Endothelial cell of umbilical vein (primary cell): ENCODE data around the gene ANKS1A. TPM values are rescaled to one million over a fixed set of nuclear protein-coding genes. Genes with fewer than 3 reads are reported as not detected.

Experiments used
- BruUV-seq: library from RNA; stranded (reverse); fragments of 400-500 nt; replicated peaks from 2 replicates; lab custom pipeline; 2021; lab: Mats Ljungman, UMichigan
- CTCF ChIA-PET: fragments of 300-600, 350-600 bp; sonication (Branson Sonifier 250); formaldehyde crosslinking; loops from one replicate; lab custom pipeline; 2021; ENCODE audit warnings: antibody characterized with exemption, inconsistent platforms; lab: Charles Lee
- POLR2A ChIA-PET: fragments of 300-600, 350-600 bp; sonication (Branson Sonifier 250); formaldehyde crosslinking; loops from one replicate; lab custom pipeline; 2021; ENCODE audit warnings: antibody characterized with exemption, inconsistent platforms; lab: Charles Lee
- DNase-seq: peaks from one replicate; pipeline ENCODE4 v3.0.0-alpha.2; 2011; ENCODE audit warnings: low read depth, low spot score
- FAIRE-seq: peaks from 2 replicates; lab custom pipeline; 2011; peaks lifted over from hg19 to GRCh38; lab: Jason Lieb, UNC
- H2AFZ ChIP-seq: 2 replicates; pipeline ENCODE4 v1.6.0; 2012; ENCODE audit warnings: low read depth, low read length, control low read depth, inconsistent platforms
- H3K27ac ChIP-seq: 2 replicates; pipeline ENCODE4 v1.5.1; 2011; ENCODE audit warnings: low read depth, mild to moderate bottlenecking, control low read depth, low read length, moderate library complexity; ENCODE audit not compliant: insufficient read depth
- H3K27me3 ChIP-seq, 2 experiments: 2 replicates each; pipeline versions ENCODE4 v1.6.0 to v1.6.1; 2011; ENCODE audit warnings: low read length in 2 of 2, mixed read lengths in 1 of 2; ENCODE audit not compliant: control insufficient read depth in 2 of 2, insufficient read depth in 2 of 2
- H3K36me3 ChIP-seq, 2 experiments: 2 replicates in 1 of 2; 3 replicates in 1 of 2; pipeline ENCODE4 v1.5.1; 2011; ENCODE audit warnings: low read length in 2 of 2, mild to moderate bottlenecking in 1 of 2, moderate library complexity in 1 of 2; ENCODE audit not compliant: control insufficient read depth in 2 of 2, insufficient read depth in 2 of 2; ENCODE audit errors: extremely low read depth in 1 of 2
- H3K4me1 ChIP-seq: 3 replicates; pipeline ENCODE4 v1.5.1; 2011; ENCODE audit warnings: mild to moderate bottlenecking, low read length; ENCODE audit not compliant: control insufficient read depth, insufficient read depth; ENCODE audit errors: extremely low read depth
- H3K4me2 ChIP-seq: 2 replicates; pipeline ENCODE4 v1.6.1; 2011; ENCODE audit warnings: low read length, control low read depth, mixed read lengths; ENCODE audit not compliant: insufficient read depth
- H3K4me3 ChIP-seq, 3 experiments: fragments of 200-600 bp in 1 of 3; sonication (generic), shearing (Covaris generic) in 1 of 3; replicated peaks in 1 of 3; 2 replicates each; pipeline ENCODE4 v1.5.1; 2011 to 2016; ENCODE audit warnings: control low read depth in 3 of 3, low read length in 3 of 3, mild to moderate bottlenecking in 2 of 3, inconsistent platforms in 1 of 3, low read depth in 1 of 3, moderate library complexity in 1 of 3; ENCODE audit not compliant: insufficient read depth in 1 of 3
- H3K79me2 ChIP-seq: 2 replicates; pipeline ENCODE4 v1.6.0; 2012; ENCODE audit warnings: low read length, inconsistent platforms; ENCODE audit not compliant: control insufficient read depth, insufficient read depth
- H3K9ac ChIP-seq: replicated peaks from 2 replicates; pipeline ENCODE3; 2011; ENCODE audit warnings: low read length, control low read depth; ENCODE audit not compliant: insufficient read depth; ENCODE audit errors: extremely low read depth
- H3K9me1 ChIP-seq: replicated peaks from 3 replicates; pipeline ENCODE4 v1.6.0; 2011; ENCODE audit warnings: mild to moderate bottlenecking, low read length; ENCODE audit not compliant: control insufficient read depth, insufficient read depth; ENCODE audit errors: extremely low read depth
- H3K9me3 ChIP-seq: replicated peaks from 2 replicates; pipeline ENCODE4 v1.5.1; 2012; ENCODE audit warnings: low read length, inconsistent platforms; ENCODE audit not compliant: control insufficient read depth, insufficient read depth
- H4K20me1 ChIP-seq: replicated peaks from 2 replicates; pipeline ENCODE3; 2011; ENCODE audit warnings: mild to moderate bottlenecking, low read length; ENCODE audit not compliant: control insufficient read depth, insufficient read depth; ENCODE audit errors: extremely low read depth
- EZH2 ChIP-seq: IDR thresholded peaks from 2 replicates; pipeline ENCODE4 v1.6.1; 2012; ENCODE audit warnings: borderline replicate concordance, low read depth, mild to moderate bottlenecking, moderate library complexity, low read length, inconsistent platforms; ENCODE audit not compliant: severe bottlenecking
- FOS ChIP-seq: IDR thresholded peaks from 2 replicates; pipeline ENCODE4 v1.6.1; 2011; ENCODE audit warnings: mild to moderate bottlenecking, low read length, moderate library complexity, borderline replicate concordance; ENCODE audit not compliant: insufficient read depth
- GATA2 ChIP-seq: IDR thresholded peaks from 2 replicates; pipeline ENCODE4 v1.7.0; 2011; ENCODE audit warnings: low read depth, mild to moderate bottlenecking, moderate library complexity, mixed read lengths, low read length; ENCODE audit not compliant: insufficient read length, insufficient read depth
- JUN ChIP-seq: IDR thresholded peaks from 2 replicates; pipeline ENCODE4 v1.6.1; 2011; ENCODE audit warnings: borderline replicate concordance, low read depth; ENCODE audit not compliant: insufficient read length, insufficient read depth
- MAX ChIP-seq: IDR thresholded peaks from 2 replicates; pipeline ENCODE4 v1.6.1; 2011; ENCODE audit not compliant: insufficient read depth, insufficient read length
- MYC ChIP-seq: IDR thresholded peaks from one replicate; pipeline ENCODE4 v1.6.1; 2011; ENCODE audit warnings: mild to moderate bottlenecking, low read depth, low read length
- POLR2A ChIP-seq: IDR thresholded peaks from 2 replicates; pipeline ENCODE4 v1.6.1; 2012; ENCODE audit warnings: low read depth, mild to moderate bottlenecking, control low read depth, low read length
- POLR2AphosphoS5 ChIP-seq: IDR thresholded peaks from 2 replicates; pipeline ENCODE4 v1.6.1; 2012; ENCODE audit warnings: low read depth, mild to moderate bottlenecking, control low read depth, low read length, moderate library complexity; ENCODE audit not compliant: insufficient read depth
- dilution Hi-C: fragments of 300-500 bp; cut with MboI; formaldehyde crosslinking; loops from one replicate; pipeline ENCODE4 v1.15.0; 2019; ENCODE audit warnings: low sequenced_read_pairs; ENCODE audit not compliant: extremely low pct_ligation_motif_present
- intact Hi-C: fragments of 100-400 bp; cut with micrococcal nuclease; formaldehyde crosslinking; loops from one replicate; pipeline ENCODE4 v1.10.0; 2022
- polyA plus RNA-seq, 4 experiments: library from polyadenylated mRNA; depleted of rRNA in 3 of 4; stranded (reverse) in 3 of 4; unstranded in 1 of 4; fragments of >200 nt; gene quantifications; 2 replicates each; pipeline versions ENCODE4 v1.2.1 to v1.2.3, GENCODE V29; 2011 to 2012; ENCODE audit warnings: missing spikeins in 1 of 4
- total RNA-seq: library from RNA; stranded (reverse); gene quantifications from 2 replicates; pipeline ENCODE4 v1.2.3, GENCODE V29; 2021
- TF ChIP-seq, protein P1 (sequence below), 2 donors: IDR thresholded peaks; 1 replicate in 1 of 2; 2 replicates in 1 of 2; pipeline ENCODE4 v1.5.1; 2011; ENCODE audit warnings: low read length in 2 of 2, mild to moderate bottlenecking in 2 of 2, moderate library complexity in 2 of 2, control low read depth in 1 of 2, inconsistent platforms in 1 of 2, low read depth in 1 of 2; ENCODE audit not compliant: insufficient read depth in 1 of 2; ENCODE audit errors: extremely low read depth in 1 of 2

Gene ANKS1A
- total and polyA plus RNA-seq, 2 donors (not counting 3 experiments of a cell fraction or from before 2014, with no cell fraction given) = 8.9 to 26.1 TPM

DNA sequence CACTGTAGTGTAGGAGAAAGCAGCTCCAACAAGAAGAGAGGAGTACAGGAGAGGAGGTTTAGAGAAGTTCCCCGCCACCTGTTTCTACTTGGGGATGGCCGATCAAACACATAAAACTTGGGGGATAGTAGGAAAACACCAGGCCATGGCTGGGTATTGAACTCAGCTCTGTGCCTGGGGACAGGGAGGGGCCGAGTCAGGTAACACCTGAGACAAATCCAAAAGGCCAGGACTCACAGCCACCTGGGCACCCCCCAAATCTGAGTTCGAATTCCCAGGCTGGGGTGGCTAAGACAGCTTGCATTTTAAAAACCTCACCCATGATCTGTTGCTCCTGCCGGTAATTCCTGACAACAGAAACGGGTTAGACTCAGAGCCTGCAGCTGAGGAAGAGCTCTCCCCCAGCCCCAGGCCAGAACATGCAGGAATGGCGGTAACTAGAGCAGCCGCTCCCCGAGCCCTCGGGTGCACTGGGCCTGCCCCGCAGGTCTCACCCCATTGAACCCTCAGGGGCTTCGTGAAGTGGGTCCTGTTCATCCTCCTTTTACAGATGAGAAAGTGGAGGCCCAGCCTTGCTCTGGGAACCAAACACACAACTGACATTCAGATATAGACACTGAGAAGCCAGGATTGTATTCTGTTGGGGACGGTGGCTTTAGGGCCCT is 191.1 kb downstream of the ANKS1A start:
- DNase-seq = no peak
- dilution Hi-C loops = no loop called here
- FAIRE-seq = no peak
- ChIA-PET CTCF (interaction anchor here (1.8 to 4.5 kb wide), 3 partner anchors 12 to 93 kb away, joined by 5 to 15 read pairs (median 7); no protein-coding TSS in a partner anchor), POLR2A (no interaction called here)
- H4K20me1 ChIP-seq = no peaks in the 10 kb centered on the region
- no peak overlapping the region for H2AFZ ChIP-seq
- no peak overlapping the region for H3K9ac ChIP-seq
- peaks cover 0 to 51% of the 10 kb centered on the region in 2 experiments for H3K36me3 ChIP-seq
- H3K27me3 ChIP-seq = no peaks in the 10 kb centered on the region
- intact Hi-C loops = loop anchor here (5.0 kb wide), 1 partner anchor 93 kb away; no protein-coding TSS in a partner anchor
- no peak overlapping the region for H3K4me2 ChIP-seq
- no peak overlapping the region for H3K4me3 ChIP-seq
- no peaks in the 10 kb centered on the region for H3K9me3 ChIP-seq
- H3K9me1 ChIP-seq = no peaks in the 10 kb centered on the region
- H3K79me2 ChIP-seq = no peaks in the 10 kb centered on the region
- TF ChIP-seq MAX (no peak), POLR2A (no peak), FOS (no peak), MYC (no peak), EZH2 (no peak), POLR2AphosphoS5 (no peak), GATA2 (no peak), JUN (no peak)
- TF ChIP-seq, protein P1, sequence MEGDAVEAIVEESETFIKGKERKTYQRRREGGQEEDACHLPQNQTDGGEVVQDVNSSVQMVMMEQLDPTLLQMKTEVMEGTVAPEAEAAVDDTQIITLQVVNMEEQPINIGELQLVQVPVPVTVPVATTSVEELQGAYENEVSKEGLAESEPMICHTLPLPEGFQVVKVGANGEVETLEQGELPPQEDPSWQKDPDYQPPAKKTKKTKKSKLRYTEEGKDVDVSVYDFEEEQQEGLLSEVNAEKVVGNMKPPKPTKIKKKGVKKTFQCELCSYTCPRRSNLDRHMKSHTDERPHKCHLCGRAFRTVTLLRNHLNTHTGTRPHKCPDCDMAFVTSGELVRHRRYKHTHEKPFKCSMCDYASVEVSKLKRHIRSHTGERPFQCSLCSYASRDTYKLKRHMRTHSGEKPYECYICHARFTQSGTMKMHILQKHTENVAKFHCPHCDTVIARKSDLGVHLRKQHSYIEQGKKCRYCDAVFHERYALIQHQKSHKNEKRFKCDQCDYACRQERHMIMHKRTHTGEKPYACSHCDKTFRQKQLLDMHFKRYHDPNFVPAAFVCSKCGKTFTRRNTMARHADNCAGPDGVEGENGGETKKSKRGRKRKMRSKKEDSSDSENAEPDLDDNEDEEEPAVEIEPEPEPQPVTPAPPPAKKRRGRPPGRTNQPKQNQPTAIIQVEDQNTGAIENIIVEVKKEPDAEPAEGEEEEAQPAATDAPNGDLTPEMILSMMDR (IDR thresholded peaks at IDR 0.05; ENCODE audit: extremely low read depth in 1 of 2, insufficient read depth in 1 of 2, low read depth in 1 of 2, low read length in 2 of 2) = no peak
- H3K4me1 ChIP-seq = peaks cover 4% of the 10 kb centered on the region
- no peak overlapping the region for H3K27ac ChIP-seq
- no TSS peak for BruUV-seq
